ENCODE measurements around the gene ADGRE3.

DNA sequence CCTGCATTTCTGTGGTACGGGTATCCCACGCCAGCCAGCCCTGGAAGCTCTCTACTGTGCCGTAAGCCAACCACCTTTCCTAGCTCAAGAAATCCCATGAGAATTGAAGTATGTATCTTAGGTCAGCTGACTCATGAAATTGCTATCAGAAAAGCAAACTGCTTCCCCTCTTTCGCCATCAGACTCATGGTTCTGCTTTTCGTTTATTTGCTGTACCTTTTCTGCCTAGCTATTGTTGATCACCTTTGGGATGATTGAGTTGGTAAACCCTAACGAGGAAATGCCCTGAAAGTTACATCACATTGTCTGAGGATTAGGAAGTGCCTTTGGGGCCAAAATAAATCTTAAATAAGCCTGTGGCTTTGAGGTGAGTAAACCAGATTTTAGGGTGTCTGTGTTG, at the start of gene ADGRE3:
- TF ChIP-seq, protein P1, sequence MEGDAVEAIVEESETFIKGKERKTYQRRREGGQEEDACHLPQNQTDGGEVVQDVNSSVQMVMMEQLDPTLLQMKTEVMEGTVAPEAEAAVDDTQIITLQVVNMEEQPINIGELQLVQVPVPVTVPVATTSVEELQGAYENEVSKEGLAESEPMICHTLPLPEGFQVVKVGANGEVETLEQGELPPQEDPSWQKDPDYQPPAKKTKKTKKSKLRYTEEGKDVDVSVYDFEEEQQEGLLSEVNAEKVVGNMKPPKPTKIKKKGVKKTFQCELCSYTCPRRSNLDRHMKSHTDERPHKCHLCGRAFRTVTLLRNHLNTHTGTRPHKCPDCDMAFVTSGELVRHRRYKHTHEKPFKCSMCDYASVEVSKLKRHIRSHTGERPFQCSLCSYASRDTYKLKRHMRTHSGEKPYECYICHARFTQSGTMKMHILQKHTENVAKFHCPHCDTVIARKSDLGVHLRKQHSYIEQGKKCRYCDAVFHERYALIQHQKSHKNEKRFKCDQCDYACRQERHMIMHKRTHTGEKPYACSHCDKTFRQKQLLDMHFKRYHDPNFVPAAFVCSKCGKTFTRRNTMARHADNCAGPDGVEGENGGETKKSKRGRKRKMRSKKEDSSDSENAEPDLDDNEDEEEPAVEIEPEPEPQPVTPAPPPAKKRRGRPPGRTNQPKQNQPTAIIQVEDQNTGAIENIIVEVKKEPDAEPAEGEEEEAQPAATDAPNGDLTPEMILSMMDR (IDR thresholded peaks at IDR 0.05; ENCODE audit: borderline replicate concordance, extremely low read depth, low read length, poor library complexity, severe bottlenecking) = no peak
- no peak for TF ChIP-seq EZH2 (IDR thresholded peaks at IDR 0.05; ENCODE audit: borderline replicate concordance, low read depth, low read length, severe bottlenecking)
